HepG2 (cell line): ENCODE results near the gene ITGA6. TPM values are rescaled to one million over a fixed set of nuclear protein-coding genes. Genes with fewer than 3 reads are reported as not detected.

Experiments used
- ATAC-seq: fragments of 200-7000 bp; cut with Tn5 transposase; 3 replicates; pipeline ENCODE4 v1.9.1; 2020; ENCODE audit warnings: mild to moderate bottlenecking, moderate library complexity
- BruUV-seq: library from RNA; stranded (reverse); fragments of 400-500 nt; replicated peaks from 2 replicates; lab custom pipeline; 2021; lab: Mats Ljungman, UMichigan
- CTCF ChIA-PET: fragments of 300-600 bp; formaldehyde crosslinking; extraction: SDS; loops from one replicate; lab custom pipeline; 2021; ENCODE audit warnings: low total read pairs, inconsistent platforms, low intra/inter-chr PET ratio; lab: Yijun Ruan, JAX
- POLR2A ChIA-PET: fragments of 350-600 bp; sonication (Branson Sonifier 250); formaldehyde crosslinking; loops from one replicate; lab custom pipeline; 2020; ENCODE audit warnings: antibody characterized with exemption, inconsistent platforms; lab: Yijun Ruan, JAX
- DNase-seq: peaks from one replicate; pipeline ENCODE4 v3.0.0-alpha.2; 2015; ENCODE audit warnings: low spot score
- FAIRE-seq: peaks from 3 replicates; lab custom pipeline; 2011; peaks lifted over from hg19 to GRCh38; lab: Jason Lieb, UNC
- H2AFZ ChIP-seq: one replicate; pipeline ENCODE4 v1.6.1; 2011; ENCODE audit warnings: low read length, inconsistent platforms
- H3K27ac ChIP-seq: fragments of 300-600 bp; 3 replicates; pipeline ENCODE4 v1.8.0; 2011; ENCODE audit warnings: mixed run types, mild to moderate bottlenecking, mixed read lengths, low read length, inconsistent platforms; ENCODE audit not compliant: insufficient read depth; ENCODE audit errors: extremely low read length
- H3K27me3 ChIP-seq, 2 experiments: fragments of 200-600 bp in 1 of 2; 2 replicates in 1 of 2; 3 replicates in 1 of 2; pipeline versions ENCODE4 v1.6.0 to v1.8.0; 2011; ENCODE audit warnings: low read length in 2 of 2, mild to moderate bottlenecking in 2 of 2, moderate library complexity in 2 of 2, inconsistent platforms in 1 of 2; ENCODE audit not compliant: insufficient read depth in 2 of 2, control insufficient read depth in 1 of 2
- H3K36me3 ChIP-seq, 2 experiments: fragments of 200-600 bp in 1 of 2; replicated peaks in 1 of 2; 2 replicates in 1 of 2; 3 replicates in 1 of 2; pipeline versions ENCODE4 v1.5.1 to v1.8.0; 2011; ENCODE audit warnings: low read length in 2 of 2, inconsistent platforms in 1 of 2; ENCODE audit not compliant: insufficient read depth in 2 of 2, control insufficient read depth in 1 of 2
- H3K4me1 ChIP-seq: 2 replicates; pipeline ENCODE4 v1.5.1; 2012; ENCODE audit warnings: low read length, inconsistent platforms; ENCODE audit not compliant: insufficient read depth
- H3K4me2 ChIP-seq: 2 replicates; pipeline ENCODE4 v1.6.0; 2011; ENCODE audit warnings: low read depth, low read length, inconsistent platforms
- H3K4me3 ChIP-seq, 3 experiments: fragments of 200-600 bp in 1 of 3; sonication (generic), shearing (Covaris generic) in 1 of 3; replicated peaks in 1 of 3; 2 replicates each; pipeline ENCODE4 v1.5.1; 2011 to 2016; ENCODE audit warnings: low read length in 3 of 3, inconsistent platforms in 2 of 3, low read depth in 2 of 3, mild to moderate bottlenecking in 2 of 3, control low read depth in 1 of 3, mixed read lengths in 1 of 3; ENCODE audit not compliant: insufficient read depth in 1 of 3
- H3K79me2 ChIP-seq: one replicate; pipeline ENCODE4 v1.6.1; 2011; ENCODE audit warnings: low read length, inconsistent platforms; ENCODE audit not compliant: insufficient read depth
- H3K9ac ChIP-seq: 2 replicates; pipeline ENCODE4 v1.6.0; 2011; ENCODE audit warnings: mild to moderate bottlenecking, low read depth, low read length, inconsistent platforms; ENCODE audit not compliant: insufficient read depth
- H3K9me3 ChIP-seq: 2 replicates; pipeline ENCODE4 v1.5.1; 2012; ENCODE audit warnings: mild to moderate bottlenecking, low read length
- H4K20me1 ChIP-seq: 2 replicates; pipeline ENCODE4 v1.6.0; 2011; ENCODE audit warnings: inconsistent platforms, mild to moderate bottlenecking, low read length, moderate library complexity; ENCODE audit not compliant: insufficient read depth
- CTCF ChIP-seq: sonication (generic); formaldehyde crosslinking; IDR thresholded peaks from 2 replicates; pipeline ENCODE4 v1.5.0; 2020; ENCODE audit warnings: mild to moderate bottlenecking, missing genetic modification reagents, moderate library complexity
- GLI4 ChIP-seq: sonication (generic); formaldehyde crosslinking; IDR thresholded peaks from 2 replicates; pipeline ENCODE4 v1.5.1; 2020; ENCODE audit warnings: missing genetic modification reagents, mild to moderate bottlenecking, moderate library complexity, borderline replicate concordance
- HDAC1 ChIP-seq: sonication (generic); formaldehyde crosslinking; IDR thresholded peaks from 2 replicates; pipeline ENCODE4 v1.5.1; 2020; ENCODE audit warnings: mild to moderate bottlenecking, missing genetic modification reagents
- HOMEZ ChIP-seq: IDR thresholded peaks from 2 replicates; pipeline ENCODE4 v1.6.1; 2016; ENCODE audit warnings: low read depth
- KAT8 ChIP-seq: IDR thresholded peaks from 2 replicates; pipeline ENCODE4 v1.6.1; 2016; ENCODE audit warnings: missing genetic modification reagents, missing compliant biosample characterization
- MAFG ChIP-seq: sonication (generic); formaldehyde crosslinking; IDR thresholded peaks from 2 replicates; pipeline ENCODE4 v1.5.1; 2020; ENCODE audit warnings: mild to moderate bottlenecking, missing genetic modification reagents
- NR0B2 ChIP-seq: sonication (generic); formaldehyde crosslinking; IDR thresholded peaks from 2 replicates; pipeline ENCODE4 v1.4.0; 2020; ENCODE audit warnings: mild to moderate bottlenecking, missing genetic modification reagents
- PITX1 ChIP-seq: sonication (generic); formaldehyde crosslinking; IDR thresholded peaks from 2 replicates; pipeline ENCODE4 v1.5.1; 2020; ENCODE audit warnings: mild to moderate bottlenecking, missing genetic modification reagents
- POGZ ChIP-seq: sonication (generic); formaldehyde crosslinking; IDR thresholded peaks from 2 replicates; pipeline ENCODE4 v1.4.0; 2020; ENCODE audit warnings: mild to moderate bottlenecking, missing genetic modification reagents
- ZFP36 ChIP-seq: fragments of 150-350 bp; IDR thresholded peaks from 2 replicates; pipeline ENCODE4 v1.6.1; 2018; ENCODE audit warnings: borderline replicate concordance, low read length, low read depth; ENCODE audit not compliant: partially characterized antibody
- ZFP41 ChIP-seq: sonication (generic); formaldehyde crosslinking; IDR thresholded peaks from 2 replicates; pipeline ENCODE4 v1.4.0; 2020; ENCODE audit warnings: mild to moderate bottlenecking, missing genetic modification reagents, borderline replicate concordance
- ZNF326 ChIP-seq: sonication (generic); formaldehyde crosslinking; IDR thresholded peaks from 2 replicates; pipeline ENCODE4 v1.4.0; 2020; ENCODE audit warnings: missing genetic modification reagents, borderline replicate concordance
- ZNF460 ChIP-seq: sonication (generic); formaldehyde crosslinking; IDR thresholded peaks from 2 replicates; pipeline ENCODE4 v1.5.1; 2020; ENCODE audit warnings: missing genetic modification reagents, mild to moderate bottlenecking, borderline replicate concordance
- ZNF543 ChIP-seq: sonication (generic); formaldehyde crosslinking; IDR thresholded peaks from 2 replicates; pipeline ENCODE4 v1.4.0; 2020; ENCODE audit warnings: mild to moderate bottlenecking, missing genetic modification reagents
- ZNF850 ChIP-seq: sonication (generic); formaldehyde crosslinking; conservative IDR thresholded peaks from 2 replicates; pipeline ENCODE4 v1.9.0; 2021; ENCODE audit warnings: mild to moderate bottlenecking, missing genetic modification reagents
- ZNF879 ChIP-seq: sonication (generic); formaldehyde crosslinking; IDR thresholded peaks from 2 replicates; pipeline ENCODE4 v1.8.1; 2023; ENCODE audit warnings: missing genetic modification reagents
- ZSCAN9 ChIP-seq: IDR thresholded peaks from 2 replicates; pipeline ENCODE4 v1.6.1; 2016; ENCODE audit warnings: borderline replicate concordance
- in situ Hi-C: cut with HindIII; loops from 2 replicates; pipeline ENCODE4 v1.10.0; 2017; ENCODE audit warnings: low pct_unique_long_range_greater_than_20kb; ENCODE audit not compliant: extremely low pct_ligation_motif_present
- intact Hi-C: fragments of 100-400 bp; cut with micrococcal nuclease; formaldehyde crosslinking; loops from one replicate; pipeline ENCODE4 v1.10.0; 2022; ENCODE audit not compliant: unreplicated experiment
- polyA plus RNA-seq, 8 experiments: library from polyadenylated mRNA; depleted of rRNA in 3 of 8; stranded (reverse) in 7 of 8; unstranded in 1 of 8; fragments of >200 nt; fragmentation: Illumina TruSeq in 4 of 8; extraction: Trizol in 4 of 8; gene quantifications; 2 replicates each; pipeline versions ENCODE4 v1.2.1 to v1.2.3, GENCODE V29; 2011 to 2016; ENCODE audit warnings: low read depth in 4 of 8, missing spikeins in 1 of 8, mixed read lengths in 1 of 8; ENCODE audit not compliant: insufficient read depth in 1 of 8
- total RNA-seq, 5 experiments: library from RNA; depleted of rRNA; stranded (reverse); fragments of >200 nt; fragmentation: Illumina TruSeq; extraction: Trizol; gene quantifications; 2 replicates each; pipeline ENCODE4 v1.2.3, GENCODE V29; 2016; ENCODE audit warnings: low read depth in 1 of 5
- TF ChIP-seq, protein P1 (sequence below): sonication (generic); formaldehyde crosslinking; IDR thresholded peaks from 2 replicates; pipeline ENCODE4 v1.4.0; 2020; ENCODE audit warnings: missing genetic modification reagents, borderline replicate concordance
- TF ChIP-seq, protein P2 (sequence below): sonication (generic); formaldehyde crosslinking; IDR thresholded peaks from 2 replicates; pipeline ENCODE4 v1.8.1; 2022; ENCODE audit warnings: mild to moderate bottlenecking, missing genetic modification reagents

ITGA6 gene
- total and polyA plus RNA-seq, 2 of the 13 experiments (the other 11 are each of a cell fraction or from before 2014, with no cell fraction given) = 24.0 to 92.5 TPM

GRCh38 chr2:172488556-172488955 lies 61.2 kb downstream of the ITGA6 start (continued):
- TF ChIP-seq HOMEZ (CRISPR knock-in tag) (peak; percentile 67; the same call in 1 of the 2 replicates), ZFP41 (no peak), NR0B2 (CRISPR knock-in tag) (no peak), HDAC1 (CRISPR knock-in tag) (0 out of 2 replicates have a peak, but pooled peaks have one; percentile 33), CTCF (CRISPR knock-in tag) (peak; percentile 42; the same call in 1 of the 2 replicates), POGZ (CRISPR knock-in tag) (peak; percentile 42; the same call in 1 of the 2 replicates)

- H3K79me2 ChIP-seq = no peaks in the 10 kb centered on the region
- CTCF ChIA-PET = no interaction called here
- TF ChIP-seq ZFP36 = no peak
- TF ChIP-seq MAFG (CRISPR knock-in tag) = no peak
- TF ChIP-seq ZNF879 = no peak
- TF ChIP-seq, protein P1, sequence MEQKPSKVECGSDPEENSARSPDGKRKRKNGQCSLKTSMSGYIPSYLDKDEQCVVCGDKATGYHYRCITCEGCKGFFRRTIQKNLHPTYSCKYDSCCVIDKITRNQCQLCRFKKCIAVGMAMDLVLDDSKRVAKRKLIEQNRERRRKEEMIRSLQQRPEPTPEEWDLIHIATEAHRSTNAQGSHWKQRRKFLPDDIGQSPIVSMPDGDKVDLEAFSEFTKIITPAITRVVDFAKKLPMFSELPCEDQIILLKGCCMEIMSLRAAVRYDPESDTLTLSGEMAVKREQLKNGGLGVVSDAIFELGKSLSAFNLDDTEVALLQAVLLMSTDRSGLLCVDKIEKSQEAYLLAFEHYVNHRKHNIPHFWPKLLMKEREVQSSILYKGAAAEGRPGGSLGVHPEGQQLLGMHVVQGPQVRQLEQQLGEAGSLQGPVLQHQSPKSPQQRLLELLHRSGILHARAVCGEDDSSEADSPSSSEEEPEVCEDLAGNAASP (CRISPR knock-in tag) = no peak
- TF ChIP-seq ZNF326 (CRISPR knock-in tag) = no peak
- TF ChIP-seq ZSCAN9 (CRISPR knock-in tag) = no peak
- no peak for TF ChIP-seq ZNF543 (CRISPR knock-in tag)
- TF ChIP-seq ZNF850 = no peak
- TF ChIP-seq PITX1 (CRISPR knock-in tag) = no peak
- no peak for TF ChIP-seq GLI4 (CRISPR knock-in tag)
- no peak for TF ChIP-seq KAT8 (CRISPR knock-in tag)
- TF ChIP-seq, protein P2, sequence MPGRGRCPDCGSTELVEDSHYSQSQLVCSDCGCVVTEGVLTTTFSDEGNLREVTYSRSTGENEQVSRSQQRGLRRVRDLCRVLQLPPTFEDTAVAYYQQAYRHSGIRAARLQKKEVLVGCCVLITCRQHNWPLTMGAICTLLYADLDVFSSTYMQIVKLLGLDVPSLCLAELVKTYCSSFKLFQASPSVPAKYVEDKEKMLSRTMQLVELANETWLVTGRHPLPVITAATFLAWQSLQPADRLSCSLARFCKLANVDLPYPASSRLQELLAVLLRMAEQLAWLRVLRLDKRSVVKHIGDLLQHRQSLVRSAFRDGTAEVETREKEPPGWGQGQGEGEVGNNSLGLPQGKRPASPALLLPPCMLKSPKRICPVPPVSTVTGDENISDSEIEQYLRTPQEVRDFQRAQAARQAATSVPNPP = no peak
- TF ChIP-seq ZNF460 (CRISPR knock-in tag) = no peak
Observed at GRCh38 chr2:172489681-172490080, 62.3 kb downstream of the ITGA6 start.

More at GRCh38 chr2:172489681-172490080, 62.3 kb downstream of the ITGA6 start:
- POLR2A ChIA-PET = no interaction called here
- Histone ChIP-seq H3K27me3 (no peaks in the 10 kb centered on the region), H4K20me1 (no peaks in the 10 kb centered on the region), H3K4me1 (peaks cover 15% of the 10 kb centered on the region), H3K9ac (no peak overlapping the region), H3K36me3 (peaks cover 17 to 93% of the 10 kb centered on the region in 2 experiments), H3K9me3 (no peaks in the 10 kb centered on the region), H2AFZ (no peak overlapping the region), H3K27ac (no peak overlapping the region), H3K4me3 (no peak overlapping the region), H3K4me2 (no peak overlapping the region)
- ATAC-seq = no peak
- DNase-seq = no peak
- intact Hi-C loops (no loop called here), in situ Hi-C loops (no loop called here)
- BruUV-seq = TSS peak; percentile 13
- no peak for FAIRE-seq
